T-helper 1 cell treated with Interleukin-12 subunit alpha and Interleukin-12 subunit beta and Interleukin-4 antibody, amounts not matched to agents 30 ng/mL and 1 ng/mL, for 36 hours (primary cell): ENCODE data around the gene RRM1. TPM values are rescaled to one million over a fixed set of nuclear protein-coding genes. Genes with fewer than 3 reads are reported as not detected.
"Not testable (repeated sequence)": the region's sequence is repeated elsewhere in the genome, so short reads cannot be mapped to it uniquely, and the experiment has no call there.

Experiments used
- intact Hi-C: fragments of 100-400 bp; cut with micrococcal nuclease; formaldehyde crosslinking; loops from one replicate; pipeline ENCODE4 v1.15.1; 2024
- total RNA-seq: library from RNA; stranded (reverse); gene quantifications from 2 replicates; pipeline ENCODE4 v1.2.3, GENCODE V29; 2022

The RRM1 gene
- 138 and 157 TPM in 2 replicates for total RNA-seq

- intact Hi-C loops: loop anchor here (1.0 to 2.0 kb wide), 7 partner anchors 240 to 1102 kb away; partner anchors contain the start of genes NAP1L4, NUP98, TRIM21 and TRIM68
These were observed at the start of gene RRM1 for GRCh38 chr11:4094348-4095291. Gene RRM1, plus strand, starts transcription at chr11:4094799. Its CDS starts 214 bp downstream, at chr11:4095013.

DNA sequence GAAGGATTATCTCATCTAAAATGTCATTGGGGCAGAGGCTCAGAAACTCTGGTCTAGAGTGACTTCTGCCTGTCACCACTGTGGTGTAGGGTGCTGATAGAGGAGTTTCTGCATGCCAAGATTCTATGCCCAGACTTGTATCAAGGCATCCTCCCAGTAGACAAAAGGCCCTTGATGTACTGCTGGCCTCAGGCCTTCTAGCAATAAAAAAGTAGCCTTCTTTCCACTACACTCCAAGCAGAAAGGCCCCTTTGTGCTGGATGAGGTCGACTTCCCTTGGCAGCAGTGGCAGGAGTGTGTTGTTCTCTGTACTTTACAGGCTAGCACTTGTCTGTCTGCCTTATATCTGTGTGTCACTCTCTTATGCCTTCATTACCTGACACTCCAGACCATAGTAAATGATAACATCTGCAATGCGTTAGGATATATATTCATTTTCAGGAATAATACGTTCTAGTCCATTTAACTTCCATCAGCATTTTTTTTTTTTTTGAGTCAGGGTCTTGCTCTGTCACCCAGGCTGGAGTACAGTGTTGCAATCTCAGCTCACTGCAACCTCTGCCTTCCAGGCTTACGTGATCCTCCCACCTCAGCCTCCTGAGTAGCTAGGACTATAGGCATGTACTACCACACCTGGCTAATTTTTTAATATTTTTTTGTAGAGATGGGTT lies 49.5 kb upstream of the RRM1 start:
- intact Hi-C loops: no loop called here

GRCh38 chr11:4048340-4048739 lies 46.3 kb upstream of the RRM1 start:
- intact Hi-C loops: no loop called here

DNA sequence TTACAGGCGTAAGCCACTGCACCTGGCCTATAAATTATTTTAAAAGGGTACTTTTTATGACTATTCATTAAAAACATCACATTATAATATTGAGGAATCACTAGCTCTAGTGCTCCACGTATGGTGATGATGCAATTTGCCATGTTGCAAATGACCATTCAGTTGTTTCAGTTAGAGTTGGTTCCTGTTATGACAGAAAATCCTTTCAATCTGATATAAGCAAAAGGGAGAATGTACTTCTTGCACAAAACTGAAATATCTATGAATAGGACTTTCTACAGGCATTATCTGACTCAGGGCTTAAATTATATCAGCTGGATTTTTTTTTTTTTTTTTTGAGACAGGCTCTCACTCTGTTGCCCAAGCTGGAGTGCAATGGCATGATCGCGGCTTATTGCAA lies 45.6 kb upstream of the RRM1 start:
- intact Hi-C loops: no loop called here

DNA sequence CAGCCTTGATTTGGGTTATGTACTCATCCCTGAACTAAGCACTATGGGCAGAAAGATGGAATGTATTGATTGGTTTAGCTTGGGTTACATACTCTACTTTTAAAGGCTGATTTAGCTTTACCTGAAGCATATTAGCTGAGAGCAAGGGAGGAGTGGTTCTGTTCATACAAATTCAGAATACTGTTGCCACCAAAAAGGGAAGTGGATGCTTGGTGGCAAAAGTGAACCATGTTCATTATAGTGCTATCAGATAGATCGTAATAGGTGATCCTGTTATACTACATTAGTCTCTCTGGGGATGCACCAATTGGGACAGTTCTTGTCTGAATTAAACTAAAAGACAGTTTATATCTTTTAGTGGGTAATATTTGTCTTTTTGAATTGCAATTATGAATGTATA lies 44.5 kb upstream of the RRM1 start:
- intact Hi-C loops: no loop called here

DNA sequence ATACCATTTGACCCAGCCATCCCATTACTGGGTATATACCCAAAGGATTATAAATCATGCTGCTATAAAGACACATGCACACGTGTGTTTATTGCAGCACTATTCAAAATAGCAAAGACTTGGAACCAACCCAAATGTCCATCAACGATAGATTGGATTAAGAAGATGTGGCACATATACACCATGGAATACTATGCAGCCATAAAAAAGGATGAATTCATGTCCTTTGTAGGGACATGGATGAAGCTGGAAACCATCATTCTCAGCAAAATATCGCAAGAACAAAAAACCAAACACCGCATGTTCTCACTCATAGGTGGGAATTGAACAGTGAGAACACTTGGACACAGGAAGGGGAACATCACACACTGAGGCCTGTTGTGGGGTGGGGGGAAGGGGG lies 41.4 kb upstream of the RRM1 start:
- intact Hi-C loops: not testable (repeated sequence)

GRCh38 chr11:4054643-4055042 lies 40.0 kb upstream of the RRM1 start:
- intact Hi-C loops: no loop called here

GRCh38 chr11:4059424-4059823 lies 35.2 kb upstream of the RRM1 start:
- intact Hi-C loops: no loop called here

- intact Hi-C loops: no loop called here
These were observed 34.2 kb upstream of the RRM1 start for GRCh38 chr11:4060182-4060923.

DNA sequence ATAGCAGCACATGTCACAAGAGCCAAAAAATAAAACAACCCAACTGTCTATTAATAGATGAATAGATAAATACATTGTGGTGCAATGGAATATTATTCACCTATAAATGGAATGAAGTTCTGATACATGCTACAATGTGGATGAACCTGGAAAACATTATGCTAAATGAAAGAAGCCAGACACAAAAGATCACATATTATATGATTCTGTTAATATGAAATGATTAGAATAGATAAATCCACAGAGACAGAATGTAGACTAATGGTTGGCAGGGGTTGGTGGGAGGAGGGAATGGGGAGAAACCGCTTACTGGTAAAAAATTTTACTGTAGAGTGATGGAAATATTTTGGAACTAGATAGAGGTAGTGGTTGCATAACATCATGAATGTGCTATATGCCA lies 32.9 kb upstream of the RRM1 start:
- intact Hi-C loops: no loop called here

DNA sequence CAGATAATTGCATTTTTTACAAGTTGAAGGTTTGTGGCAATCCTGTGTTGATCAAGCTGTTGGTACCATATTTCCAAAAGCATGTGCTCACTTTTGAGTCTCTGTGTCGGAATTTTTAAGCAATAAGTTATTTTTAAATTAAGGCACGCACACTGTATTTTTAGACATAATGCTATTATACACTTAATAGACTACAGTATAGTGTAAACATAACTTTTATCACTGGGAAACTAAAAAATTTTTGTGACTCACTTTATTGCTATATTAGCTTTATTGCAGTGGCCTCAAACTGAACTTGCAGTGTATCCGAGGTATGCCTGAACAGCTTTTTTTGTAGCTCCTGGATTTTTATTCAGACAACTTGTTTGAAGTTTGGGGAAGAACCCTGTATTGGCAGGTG lies 31.3 kb upstream of the RRM1 start:
- intact Hi-C loops: no loop called here

- intact Hi-C loops: no loop called here
These were observed 30.2 kb upstream of the RRM1 start for GRCh38 chr11:4064278-4064955.

GRCh38 chr11:4065086-4065485 lies 29.5 kb upstream of the RRM1 start:
- intact Hi-C loops: no loop called here

GRCh38 chr11:4065601-4066377 lies 28.8 kb upstream of the RRM1 start:
- intact Hi-C loops: no loop called here

DNA sequence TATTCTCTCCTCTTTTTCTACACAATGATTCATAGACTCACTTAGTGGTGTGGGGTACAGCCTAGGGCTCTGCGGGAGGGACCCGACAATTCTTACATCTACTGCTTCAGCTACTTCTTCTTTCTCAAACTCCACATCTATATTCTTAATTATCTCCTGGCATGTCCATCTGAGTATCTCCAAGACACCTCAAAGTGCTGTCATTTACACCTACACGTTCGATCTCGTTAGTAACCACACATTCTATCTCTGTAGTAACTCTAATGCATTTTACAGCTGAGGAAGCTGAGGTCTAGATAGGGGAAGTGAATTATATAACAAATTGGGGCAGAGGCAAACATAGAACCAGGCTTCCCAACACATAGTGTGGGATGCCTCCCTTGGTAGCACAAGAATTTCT lies 27.7 kb upstream of the RRM1 start:
- intact Hi-C loops: no loop called here

- intact Hi-C loops: no loop called here
These were observed 25.6 kb upstream of the RRM1 start for GRCh38 chr11:4068962-4069361.

- intact Hi-C loops: loop anchor here (5.0 kb wide), 1 partner anchor 84 kb away; no protein-coding TSS in a partner anchor
These were observed 23.3 kb upstream of the RRM1 start for GRCh38 chr11:4071325-4071724.

- intact Hi-C loops: loop anchor here (1.0 to 5.0 kb wide), 9 partner anchors 85 to 287 kb away; no protein-coding TSS in a partner anchor
These were observed 22.7 kb upstream of the RRM1 start for GRCh38 chr11:4071914-4072313.

GRCh38 chr11:4072668-4073285 lies 21.8 kb upstream of the RRM1 start:
- intact Hi-C loops: loop anchor here (1.0 to 5.0 kb wide), 9 partner anchors 85 to 287 kb away; no protein-coding TSS in a partner anchor

GRCh38 chr11:4074266-4074665 lies 20.3 kb upstream of the RRM1 start:
- intact Hi-C loops: loop anchor here (5.0 kb wide), 1 partner anchor 87 kb away; no protein-coding TSS in a partner anchor
